GM23338 (cell line): ENCODE measurements around the gene DOCK7. TPM values are rescaled to one million over a fixed set of nuclear protein-coding genes. Genes with fewer than 3 reads are reported as not detected.

Source experiments
- ATAC-seq: fragments of 200-7000 bp; cut with Tn5 transposase; 3 replicates; pipeline ENCODE4 v1.9.1; 2020
- DNase-seq: peaks from one replicate; pipeline ENCODE4 v3.0.0-alpha.2; 2015; ENCODE audit warnings: low spot score
- H2AFZ ChIP-seq: fragments of 200-600 bp; sonication (generic); 2 replicates; pipeline ENCODE4 v1.8.0; 2016; ENCODE audit warnings: antibody characterized with exemption, mild to moderate bottlenecking, moderate library complexity
- H3F3A ChIP-seq: fragments of 200-600 bp; sonication (generic); replicated peaks from 2 replicates; pipeline ENCODE4 v1.8.0; 2017; ENCODE audit warnings: antibody characterized with exemption, mixed run types, low read depth
- H3K27ac ChIP-seq: fragments of 200-600 bp; sonication (generic); 2 replicates; pipeline ENCODE4 v1.6.1; 2016; ENCODE audit warnings: low read depth
- H3K27me3 ChIP-seq: fragments of 200-600 bp; sonication (generic); 2 replicates; pipeline ENCODE4 v1.8.0; 2016; ENCODE audit warnings: mild to moderate bottlenecking, mixed run types, moderate library complexity; ENCODE audit not compliant: insufficient read depth
- H3K36me3 ChIP-seq: fragments of 200-600 bp; sonication (generic); 2 replicates; pipeline ENCODE4 v1.8.0; 2016; ENCODE audit warnings: mild to moderate bottlenecking; ENCODE audit not compliant: insufficient read depth
- H3K4me1 ChIP-seq: fragments of 200-600 bp; sonication (generic); 2 replicates; pipeline ENCODE4 v1.8.0; 2016; ENCODE audit warnings: mild to moderate bottlenecking, moderate library complexity; ENCODE audit not compliant: insufficient read depth
- H3K4me2 ChIP-seq: fragments of 200-600 bp; sonication (generic); 2 replicates; pipeline ENCODE4 v1.7.1; 2017; ENCODE audit warnings: mixed run types
- H3K4me3 ChIP-seq: fragments of 200-600 bp; sonication (generic); 2 replicates; pipeline ENCODE4 v1.6.1; 2016; ENCODE audit warnings: mixed run types
- H3K79me2 ChIP-seq: fragments of 200-600 bp; sonication (generic); replicated peaks from 2 replicates; pipeline ENCODE4 v1.8.0; 2017; ENCODE audit warnings: mild to moderate bottlenecking; ENCODE audit not compliant: insufficient read depth
- H3K9me2 ChIP-seq: fragments of 200-600 bp; sonication (generic); 2 replicates; pipeline ENCODE4 v1.8.0; 2017; ENCODE audit not compliant: insufficient read depth
- H4K20me1 ChIP-seq: fragments of 200-600 bp; sonication (generic); replicated peaks from 2 replicates; pipeline ENCODE4 v1.8.0; 2017; ENCODE audit warnings: mild to moderate bottlenecking; ENCODE audit not compliant: insufficient read depth
- H3K27ac Mint-ChIP-seq: 2 replicates; pipeline ENCODE4 v1.8.0; 2020; ENCODE audit warnings: inconsistent platforms, mild to moderate bottlenecking, moderate library complexity, mixed read lengths
- H3K27me3 Mint-ChIP-seq: 3 replicates; pipeline ENCODE4 v1.8.0; 2022; ENCODE audit warnings: low read depth, mild to moderate bottlenecking, moderate library complexity, mixed read lengths, inconsistent platforms; ENCODE audit not compliant: insufficient read depth, poor library complexity
- H3K36me3 Mint-ChIP-seq: 3 replicates; pipeline ENCODE4 v1.8.0; 2021; ENCODE audit warnings: low read depth, mild to moderate bottlenecking, inconsistent platforms, moderate library complexity, mixed read lengths
- H3K4me1 Mint-ChIP-seq: 3 replicates; pipeline ENCODE4 v1.8.0; 2020; ENCODE audit warnings: mild to moderate bottlenecking, inconsistent platforms, mixed read lengths
- H3K4me3 Mint-ChIP-seq: 3 replicates; pipeline ENCODE4 v1.8.0; 2021; ENCODE audit warnings: moderate library complexity, mild to moderate bottlenecking, inconsistent platforms, mixed read lengths
- H3K9me3 Mint-ChIP-seq: 3 replicates; pipeline ENCODE4 v1.8.0; 2020; ENCODE audit warnings: moderate library complexity, mild to moderate bottlenecking, inconsistent platforms, mixed read lengths
- CTCF ChIP-seq, 2 experiments: fragments of 200-600 bp in 1 of 2; sonication (generic) in 1 of 2; conservative IDR thresholded peaks; 2 replicates each; pipeline versions ENCODE4 v1.5.1 to v1.6.1; 2016 to 2017; ENCODE audit warnings: antibody characterized with exemption in 2 of 2, low read depth in 2 of 2, mild to moderate bottlenecking in 2 of 2, moderate library complexity in 1 of 2
- ETS1 ChIP-seq: IDR thresholded peaks from 2 replicates; pipeline ENCODE4 v1.6.1; 2016; ENCODE audit warnings: antibody characterized with exemption
- EZH2 ChIP-seq: fragments of 200-600 bp; sonication (generic); IDR thresholded peaks from one replicate; pipeline ENCODE4 v1.8.0; 2017; ENCODE audit warnings: antibody characterized with exemption, mild to moderate bottlenecking, low read depth; ENCODE audit not compliant: unreplicated experiment
- EZH2phosphoT487 ChIP-seq: fragments of 200-600 bp; sonication (generic); IDR thresholded peaks from one replicate; pipeline ENCODE4 v1.8.1; 2018; ENCODE audit warnings: antibody characterized with exemption; ENCODE audit not compliant: unreplicated experiment
- JUNB ChIP-seq: IDR thresholded peaks from one replicate; pipeline ENCODE4 v1.6.1; 2016; ENCODE audit warnings: antibody characterized with exemption; ENCODE audit not compliant: unreplicated experiment
- NANOG ChIP-seq: IDR thresholded peaks from 2 replicates; pipeline ENCODE4 v1.6.1; 2016; ENCODE audit warnings: antibody characterized with exemption, borderline replicate concordance
- ZNF462 ChIP-seq: fragments of 250-450 bp; sonication (Bioruptor Pico); IDR thresholded peaks from 2 replicates; pipeline ENCODE4 v1.5.0; 2020; ENCODE audit warnings: mild to moderate bottlenecking, moderate library complexity
- polyA plus RNA-seq: library from polyadenylated mRNA; unstranded; fragments of >200 nt; fragmentation: Nextera tagmentation; extraction: Ambion mirVana; gene quantifications from 2 replicates; pipeline ENCODE4 v1.2.1, GENCODE V29; 2016
- total RNA-seq: library from RNA; depleted of rRNA; stranded (reverse); fragments of >200 nt; shearing (Covaris generic); gene quantifications from 2 replicates; pipeline ENCODE4 v1.2.3, GENCODE V29; 2014

DOCK7 gene
- total and polyA plus RNA-seq, 2 experiments from 2014 or later, result 20.5 to 37.3 TPM

- no peak for TF ChIP-seq ZNF462 (CRISPR knock-in tag)
These were observed 235.2 kb downstream of the DOCK7 start (continued) for GRCh38 chr1:62452951-62453350.

- Histone ChIP-seq H3K27ac (no peak overlapping the region), H3K9me2 (no peaks in the 10 kb centered on the region), H3K36me3 (peaks cover 45% of the 10 kb centered on the region), H3K4me3 (no peak overlapping the region), H3K79me2 (0 out of 2 replicates have a peak, but pooled peaks cover 3% of the 10 kb centered on the region), H4K20me1 (no peaks in the 10 kb centered on the region; the same call in 1 of the 2 replicates), H2AFZ (no peak overlapping the region), H3F3A (no peaks in the 10 kb centered on the region), H3K4me2 (no peak overlapping the region), H3K4me1 (no peaks in the 10 kb centered on the region), H3K27me3 (no peaks in the 10 kb centered on the region)
- H3K4me1 Mint-ChIP-seq, result no peaks in the 10 kb centered on the region
- DNase-seq (no peak), ATAC-seq (no peak)
- no peaks in the 10 kb centered on the region for H3K9me3 Mint-ChIP-seq
- peaks cover 88% of the 10 kb centered on the region for H3K36me3 Mint-ChIP-seq
- H3K27me3 Mint-ChIP-seq, result peaks cover 15% of the 10 kb centered on the region
- H3K4me3 Mint-ChIP-seq, result no peak overlapping the region
- no peak overlapping the region for H3K27ac Mint-ChIP-seq
- TF ChIP-seq CTCF (conservative IDR thresholded peaks at IDR 0.05; ENCODE audit: low read depth in 2 of 2) (no peak), NANOG (no peak), ETS1 (no peak), JUNB (no peak), EZH2phosphoT487 (no peak), EZH2 (no peak)
These were observed 237.9 kb downstream of the DOCK7 start for GRCh38 chr1:62450301-62450700.
